ENCODE data around the gene CATSPERE.

DNA sequence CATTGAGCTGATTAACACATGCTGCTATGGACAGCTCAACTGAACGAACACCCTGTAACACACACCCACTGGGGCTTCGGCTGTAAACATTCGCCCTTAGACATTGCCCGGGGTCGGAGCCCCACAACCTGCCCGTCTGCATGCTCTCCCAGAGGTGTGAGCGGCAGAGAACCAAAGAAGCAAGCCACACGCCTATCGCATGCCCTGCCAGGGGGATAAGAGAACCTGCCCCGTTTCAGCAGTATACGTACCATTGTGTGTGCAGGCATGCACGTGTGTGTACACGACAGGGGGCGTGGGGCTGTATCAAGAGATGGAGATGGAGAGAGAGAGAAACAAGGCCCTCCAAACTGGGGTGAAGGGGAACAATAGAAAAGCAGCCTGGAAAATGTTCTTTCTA lies 181.9 kb downstream of the CATSPERE start:
- TF ChIP-seq, protein P1, sequence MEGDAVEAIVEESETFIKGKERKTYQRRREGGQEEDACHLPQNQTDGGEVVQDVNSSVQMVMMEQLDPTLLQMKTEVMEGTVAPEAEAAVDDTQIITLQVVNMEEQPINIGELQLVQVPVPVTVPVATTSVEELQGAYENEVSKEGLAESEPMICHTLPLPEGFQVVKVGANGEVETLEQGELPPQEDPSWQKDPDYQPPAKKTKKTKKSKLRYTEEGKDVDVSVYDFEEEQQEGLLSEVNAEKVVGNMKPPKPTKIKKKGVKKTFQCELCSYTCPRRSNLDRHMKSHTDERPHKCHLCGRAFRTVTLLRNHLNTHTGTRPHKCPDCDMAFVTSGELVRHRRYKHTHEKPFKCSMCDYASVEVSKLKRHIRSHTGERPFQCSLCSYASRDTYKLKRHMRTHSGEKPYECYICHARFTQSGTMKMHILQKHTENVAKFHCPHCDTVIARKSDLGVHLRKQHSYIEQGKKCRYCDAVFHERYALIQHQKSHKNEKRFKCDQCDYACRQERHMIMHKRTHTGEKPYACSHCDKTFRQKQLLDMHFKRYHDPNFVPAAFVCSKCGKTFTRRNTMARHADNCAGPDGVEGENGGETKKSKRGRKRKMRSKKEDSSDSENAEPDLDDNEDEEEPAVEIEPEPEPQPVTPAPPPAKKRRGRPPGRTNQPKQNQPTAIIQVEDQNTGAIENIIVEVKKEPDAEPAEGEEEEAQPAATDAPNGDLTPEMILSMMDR (IDR thresholded peaks at IDR 0.05 in 4 of 5, conservative IDR thresholded peaks at IDR 0.05 in 1 of 5), result no peak
- no peak for TF ChIP-seq POLR2A (IDR thresholded peaks at IDR 0.05)
